ENCODE data around the gene EML4. TPM values are rescaled to one million over a fixed set of nuclear protein-coding genes. Genes with fewer than 3 reads are reported as not detected.

EML4 gene
- total and polyA plus RNA-seq, 10 of the 15 experiments (the other 5 are each of a cell fraction or from before 2014, with no cell fraction given) = 23.1 to 91.3 (median 77.4) TPM

DNA sequence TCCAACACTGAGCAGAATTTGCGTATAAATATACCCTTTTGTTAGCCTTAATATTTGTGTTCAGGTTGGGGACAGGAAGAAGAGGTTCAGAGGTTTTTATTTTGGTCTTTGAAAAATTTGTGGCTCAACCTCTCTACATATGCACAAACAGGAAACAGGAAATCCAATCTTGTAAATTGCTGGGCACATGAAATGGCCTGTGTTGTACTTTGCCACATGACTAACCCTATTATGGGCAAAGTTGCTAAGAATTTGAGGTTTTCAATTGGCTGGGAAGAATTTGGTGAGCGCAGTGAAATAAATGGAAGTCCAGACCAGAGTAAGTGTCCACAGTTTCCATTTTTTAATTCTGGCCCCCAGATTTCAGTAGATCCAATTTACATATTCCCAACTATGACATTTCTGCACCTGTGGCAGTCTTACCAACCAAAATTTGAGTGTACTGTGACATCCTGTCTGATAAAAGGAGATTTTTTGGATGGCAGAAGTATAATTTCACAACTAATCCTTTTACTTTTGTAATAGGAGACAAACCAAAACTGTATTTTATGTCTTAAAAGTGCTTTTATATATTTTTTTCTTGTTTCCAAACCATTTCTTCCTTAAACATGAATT is 128.3 kb downstream of the EML4 start:
- FAIRE-seq (no peak), ATAC-seq (no peak), DNase-seq (ENCODE audit: low read depth, low spot score) (no peak)
- ChIA-PET RAD21 (ENCODE audit: unreplicated experiment) (no interaction called here), POLR2A (no interaction called here), CTCF (no interaction called here), SMC1A (ENCODE audit: uncharacterized antibody, unreplicated experiment) (no interaction called here)
- in situ Hi-C loops (cut with MboI) = no loop called here
- Histone ChIP-seq H3K9ac (ENCODE audit: control insufficient read depth, insufficient read depth, low read length) (no peak overlapping the region), H3K27ac (ENCODE audit: control insufficient read depth, insufficient read depth) (peak overlapping the region; percentile 19; the same call in 1 of the 2 replicates), H3K9me3 (replicated peaks; ENCODE audit: control insufficient read depth, insufficient read depth, low read length) (no peaks in the 10 kb centered on the region), H3K27me3 (replicated peaks in 1 of 2; ENCODE audit: control insufficient read depth in 2 of 2, insufficient read depth in 2 of 2, low read length in 1 of 2) (no peaks in the 10 kb centered on the region), H3K4me2 (ENCODE audit: control insufficient read depth, insufficient read depth) (no peak overlapping the region), H2AFZ (ENCODE audit: control insufficient read depth, low read depth, low read length) (no peak overlapping the region), H3K4me1 (ENCODE audit: control insufficient read depth, insufficient read depth, low read length) (peaks cover 7% of the 10 kb centered on the region; the same call in 1 of the 2 replicates), H3K4me3 (no peak overlapping the region), H3K79me2 (ENCODE audit: control insufficient read depth, insufficient read depth, low read length) (no peaks in the 10 kb centered on the region), H4K20me1 (ENCODE audit: control insufficient read depth, insufficient read depth) (no peaks in the 10 kb centered on the region), H3K36me3 (ENCODE audit: control insufficient read depth in 2 of 2, insufficient read depth in 2 of 2, low read length in 1 of 2) (peaks cover 3 to 18% of the 10 kb centered on the region in 2 experiments)
- no TSS peak for BruUV-seq (replicated peaks)
- 100% methylated on average over 2 of the region's 2 CpGs for WGBS (ENCODE audit: insufficient coverage, insufficient replicate concordance, low lambda C conversion rate, missing lambda C conversion rate)
- intact Hi-C loops (cut with micrococcal nuclease; ENCODE audit: unreplicated experiment) = no loop called here
- no peak for TF ChIP-seq MXI1 (IDR thresholded peaks at IDR 0.05; ENCODE audit: low read depth, low read length)
- no peak for TF ChIP-seq ZNF24 (IDR thresholded peaks at IDR 0.05)
- TF ChIP-seq NBN (IDR thresholded peaks at IDR 0.05) = no peak
- TF ChIP-seq, protein P1, sequence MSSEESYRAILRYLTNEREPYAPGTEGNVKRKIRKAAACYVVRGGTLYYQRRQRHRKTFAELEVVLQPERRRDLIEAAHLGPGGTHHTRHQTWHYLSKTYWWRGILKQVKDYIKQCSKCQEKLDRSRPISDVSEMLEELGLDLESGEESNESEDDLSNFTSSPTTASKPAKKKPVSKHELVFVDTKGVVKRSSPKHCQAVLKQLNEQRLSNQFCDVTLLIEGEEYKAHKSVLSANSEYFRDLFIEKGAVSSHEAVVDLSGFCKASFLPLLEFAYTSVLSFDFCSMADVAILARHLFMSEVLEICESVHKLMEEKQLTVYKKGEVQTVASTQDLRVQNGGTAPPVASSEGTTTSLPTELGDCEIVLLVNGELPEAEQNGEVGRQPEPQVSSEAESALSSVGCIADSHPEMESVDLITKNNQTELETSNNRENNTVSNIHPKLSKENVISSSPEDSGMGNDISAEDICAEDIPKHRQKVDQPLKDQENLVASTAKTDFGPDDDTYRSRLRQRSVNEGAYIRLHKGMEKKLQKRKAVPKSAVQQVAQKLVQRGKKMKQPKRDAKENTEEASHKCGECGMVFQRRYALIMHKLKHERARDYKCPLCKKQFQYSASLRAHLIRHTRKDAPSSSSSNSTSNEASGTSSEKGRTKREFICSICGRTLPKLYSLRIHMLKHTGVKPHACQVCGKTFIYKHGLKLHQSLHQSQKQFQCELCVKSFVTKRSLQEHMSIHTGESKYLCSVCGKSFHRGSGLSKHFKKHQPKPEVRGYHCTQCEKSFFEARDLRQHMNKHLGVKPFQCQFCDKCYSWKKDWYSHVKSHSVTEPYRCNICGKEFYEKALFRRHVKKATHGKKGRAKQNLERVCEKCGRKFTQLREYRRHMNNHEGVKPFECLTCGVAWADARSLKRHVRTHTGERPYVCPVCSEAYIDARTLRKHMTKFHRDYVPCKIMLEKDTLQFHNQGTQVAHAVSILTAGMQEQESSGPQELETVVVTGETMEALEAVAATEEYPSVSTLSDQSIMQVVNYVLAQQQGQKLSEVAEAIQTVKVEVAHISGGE (CRISPR knock-in tag; IDR thresholded peaks at IDR 0.05) = no peak
- TF ChIP-seq ETV6 (conservative IDR thresholded peaks at IDR 0.05 in 1 of 2, IDR thresholded peaks at IDR 0.05 in 1 of 2; ENCODE audit: borderline replicate concordance in 1 of 2, low read depth in 1 of 2) = no peak
- no peak for TF ChIP-seq ZNF217 (IDR thresholded peaks at IDR 0.05)
- no peak for TF ChIP-seq SIN3A (IDR thresholded peaks at IDR 0.05; ENCODE audit: low read depth, low read length)
- 0 out of 2 replicates have a peak, but pooled peaks have one; percentile 18 for TF ChIP-seq GABPA (IDR thresholded peaks at IDR 0.05; ENCODE audit: low read depth)
